Activated T-helper 1 cell treated with anti-CD3 and anti-CD28 coated beads, Interleukin-12 subunit alpha, Interleukin-12 subunit beta, Interleukin-2, Interleukin-4 antibody, amounts not matched to agents 30 ng/mL and 10 ng/mL and 1 ng/mL, durations not matched to agents 14 hours and 24 hours and 36 hours (primary cell): ENCODE data around the gene APC. TPM values are rescaled to one million over a fixed set of nuclear protein-coding genes. Genes with fewer than 3 reads are reported as not detected.
"Not testable (repeated sequence)": the region's sequence is repeated elsewhere in the genome, so short reads cannot be mapped to it uniquely, and the experiment has no call there.

Experiments
- DNase-seq: peaks from one replicate; pipeline ENCODE4 v3.0.0; 2021; ENCODE audit warnings: low spot score
- H3K27ac Mint-ChIP-seq: one replicate; pipeline ENCODE4 v1.8.0; 2021; ENCODE audit warnings: mild to moderate bottlenecking, mixed read lengths
- H3K27me3 Mint-ChIP-seq: one replicate; pipeline ENCODE4 v1.8.0; 2022; ENCODE audit warnings: mild to moderate bottlenecking, moderate library complexity, mixed read lengths; ENCODE audit not compliant: insufficient read depth
- H3K36me3 Mint-ChIP-seq: one replicate; pipeline ENCODE4 v1.8.0; 2021; ENCODE audit warnings: low read depth, mixed read lengths
- H3K4me1 Mint-ChIP-seq: one replicate; pipeline ENCODE4 v1.8.0; 2021; ENCODE audit warnings: low read depth, mixed read lengths
- H3K4me3 Mint-ChIP-seq: one replicate; pipeline ENCODE4 v1.8.0; 2021; ENCODE audit warnings: mild to moderate bottlenecking, moderate library complexity, mixed read lengths
- H3K9me3 Mint-ChIP-seq: one replicate; pipeline ENCODE4 v1.8.0; 2021; ENCODE audit warnings: mixed read lengths
- intact Hi-C: fragments of 100-400 bp; cut with micrococcal nuclease; formaldehyde crosslinking; loops from one replicate; pipeline ENCODE4 v1.15.1; 2024
- total RNA-seq: library from RNA; stranded (reverse); gene quantifications from 2 replicates; pipeline ENCODE4 v1.2.3, GENCODE V29; 2022

The APC gene
- total RNA-seq, 1 donor from 2014 or later: 20.3 TPM

DNA sequence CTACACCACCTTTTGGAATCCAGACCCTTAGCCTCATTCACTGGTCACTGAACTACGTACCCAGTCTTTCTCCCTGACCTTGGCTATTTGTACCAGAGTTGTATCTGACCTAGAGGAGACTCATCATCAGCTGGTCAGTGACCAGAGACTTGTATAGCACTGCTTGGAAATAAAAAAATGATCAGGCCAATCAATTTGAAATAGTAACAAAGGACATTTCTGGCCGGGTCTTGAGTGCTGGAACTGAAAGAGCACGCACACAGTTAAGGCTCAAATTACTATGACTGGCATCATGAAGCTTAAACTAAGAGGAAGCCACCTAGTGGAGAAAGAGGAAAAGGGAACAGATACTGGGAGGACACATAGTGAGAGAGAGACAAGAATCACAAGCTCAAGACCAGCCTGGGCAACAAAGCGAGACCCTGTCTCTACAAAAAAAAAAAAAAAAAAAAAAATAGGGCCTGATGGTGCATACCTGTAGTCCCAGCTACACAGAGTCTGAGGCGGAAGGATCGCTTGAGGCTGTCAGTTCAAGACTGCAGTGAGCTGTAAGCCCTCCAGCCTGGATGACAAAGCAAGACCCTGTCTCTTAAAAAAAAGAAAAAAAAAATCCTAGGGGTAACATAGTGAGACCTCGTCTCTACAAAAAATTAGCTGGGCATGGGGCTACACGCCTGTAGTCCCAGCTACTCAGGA lies 110.6 kb downstream of the APC start:
- Mint-ChIP-seq H3K27me3 (peaks cover 10% of the 10 kb centered on the region), H3K9me3 (no peaks in the 10 kb centered on the region), H3K4me3 (no peak overlapping the region), H3K27ac (no peak overlapping the region), H3K4me1 (peaks cover 5% of the 10 kb centered on the region), H3K36me3 (no peaks in the 10 kb centered on the region)
- DNase-seq: peak; percentile 4
- intact Hi-C loops: loop anchor here (2.0 to 5.0 kb wide), 2 partner anchors 156 to 297 kb away; no protein-coding TSS in a partner anchor

DNA sequence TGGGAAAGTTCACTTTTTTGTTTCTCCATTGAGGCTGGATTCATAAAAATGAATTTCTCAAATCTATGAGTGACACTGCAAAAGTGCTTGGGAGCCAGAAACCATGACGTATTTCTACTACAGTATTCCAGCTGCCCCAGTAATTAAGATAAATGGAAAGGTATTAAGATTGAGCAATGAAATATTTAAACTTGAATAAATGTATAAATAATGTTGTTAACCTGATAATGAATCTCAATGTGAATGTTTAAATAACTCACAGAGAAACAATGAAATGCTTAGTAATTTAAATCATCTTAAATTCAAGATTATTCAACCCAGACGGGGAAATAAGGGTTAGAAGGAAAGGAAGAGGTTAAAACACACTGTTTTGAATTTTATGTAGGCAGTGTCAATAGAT lies 112.2 kb downstream of the APC start:
- H3K27ac Mint-ChIP-seq: no peak overlapping the region
- no peak for DNase-seq
- H3K4me3 Mint-ChIP-seq: no peak overlapping the region
- peaks cover 5% of the 10 kb centered on the region for H3K4me1 Mint-ChIP-seq
- peaks cover 4% of the 10 kb centered on the region for H3K9me3 Mint-ChIP-seq
- H3K36me3 Mint-ChIP-seq: peaks cover 4% of the 10 kb centered on the region
- H3K27me3 Mint-ChIP-seq: peaks cover 25% of the 10 kb centered on the region
- intact Hi-C loops: loop anchor here (2.0 to 10.0 kb wide), 3 partner anchors 158 to 755 kb away; no protein-coding TSS in a partner anchor

DNA sequence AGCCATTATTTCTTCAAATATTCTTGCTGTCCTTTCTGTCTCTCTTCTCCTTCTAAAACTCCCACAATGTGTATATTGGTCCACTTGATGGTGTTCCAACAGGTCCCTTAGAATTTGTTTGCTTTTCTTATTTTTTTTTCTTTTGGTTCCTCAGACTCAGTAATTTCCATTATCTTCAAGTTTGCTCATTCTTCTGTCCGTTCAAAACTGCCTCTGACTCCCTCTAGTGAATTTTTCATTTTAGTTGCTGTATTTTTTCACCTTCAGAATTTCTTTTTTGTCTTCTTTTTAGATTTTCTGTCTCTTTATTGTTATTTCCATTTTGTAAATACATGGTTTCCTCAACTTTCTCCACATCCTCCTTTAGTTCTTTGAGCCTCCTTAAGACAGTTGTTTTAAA lies 117.0 kb downstream of the APC start:
- H3K27ac Mint-ChIP-seq: no peak overlapping the region
- H3K36me3 Mint-ChIP-seq: peaks cover 8% of the 10 kb centered on the region
- intact Hi-C loops: loop anchor here (10.0 kb wide), 1 partner anchor 750 kb away; no protein-coding TSS in a partner anchor
- peaks cover 9% of the 10 kb centered on the region for H3K9me3 Mint-ChIP-seq
- peaks cover 49% of the 10 kb centered on the region for H3K27me3 Mint-ChIP-seq
- no peaks in the 10 kb centered on the region for H3K4me1 Mint-ChIP-seq
- no peak for DNase-seq
- H3K4me3 Mint-ChIP-seq: no peak overlapping the region

DNA sequence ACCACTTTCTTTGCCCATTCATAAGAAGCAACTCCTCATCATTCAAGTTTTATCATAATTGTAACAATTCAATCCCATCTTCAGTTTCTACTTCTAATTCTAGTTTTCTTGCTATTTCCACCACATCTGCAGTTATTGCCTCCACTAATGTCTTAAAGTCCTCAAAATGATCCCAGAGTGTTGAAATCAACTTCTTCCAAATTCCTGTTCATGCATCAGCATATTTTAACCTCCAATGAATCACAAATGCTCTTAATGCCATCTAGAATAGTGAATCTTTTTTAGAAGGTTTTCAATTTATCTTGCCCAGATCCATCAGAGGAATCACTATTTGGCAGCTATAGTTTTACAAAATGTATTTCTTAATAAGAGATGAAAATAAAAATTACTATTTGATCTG lies 120.2 kb downstream of the APC start:
- peaks cover 9% of the 10 kb centered on the region for H3K9me3 Mint-ChIP-seq
- H3K36me3 Mint-ChIP-seq: peaks cover 18% of the 10 kb centered on the region
- H3K4me1 Mint-ChIP-seq: peaks cover 14% of the 10 kb centered on the region
- no peak overlapping the region for H3K4me3 Mint-ChIP-seq
- peaks cover 39% of the 10 kb centered on the region for H3K27me3 Mint-ChIP-seq
- DNase-seq: no peak
- no peak overlapping the region for H3K27ac Mint-ChIP-seq
- intact Hi-C loops: loop anchor here (10.0 kb wide), 1 partner anchor 747 kb away; no protein-coding TSS in a partner anchor

DNA sequence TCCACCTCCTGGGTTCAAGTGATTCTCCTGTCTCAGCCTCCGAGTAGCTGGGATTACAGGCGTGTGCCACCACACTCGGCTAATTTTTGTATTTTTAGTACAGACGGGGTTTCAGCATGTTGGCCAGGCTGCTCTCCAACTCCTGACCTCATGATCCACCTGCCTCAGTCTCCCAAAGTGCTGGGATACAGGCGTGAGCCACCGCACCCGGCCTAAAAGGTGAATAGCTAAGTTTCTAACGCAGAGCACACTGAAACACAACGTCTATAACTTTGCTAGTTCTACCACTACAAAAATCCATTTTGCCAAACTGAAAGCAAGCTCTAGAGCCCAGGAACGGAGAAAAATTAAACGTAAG lies 122.9 kb downstream of the APC start:
- H3K4me1 Mint-ChIP-seq: peaks cover 27% of the 10 kb centered on the region
- DNase-seq: not testable (repeated sequence)

DNA sequence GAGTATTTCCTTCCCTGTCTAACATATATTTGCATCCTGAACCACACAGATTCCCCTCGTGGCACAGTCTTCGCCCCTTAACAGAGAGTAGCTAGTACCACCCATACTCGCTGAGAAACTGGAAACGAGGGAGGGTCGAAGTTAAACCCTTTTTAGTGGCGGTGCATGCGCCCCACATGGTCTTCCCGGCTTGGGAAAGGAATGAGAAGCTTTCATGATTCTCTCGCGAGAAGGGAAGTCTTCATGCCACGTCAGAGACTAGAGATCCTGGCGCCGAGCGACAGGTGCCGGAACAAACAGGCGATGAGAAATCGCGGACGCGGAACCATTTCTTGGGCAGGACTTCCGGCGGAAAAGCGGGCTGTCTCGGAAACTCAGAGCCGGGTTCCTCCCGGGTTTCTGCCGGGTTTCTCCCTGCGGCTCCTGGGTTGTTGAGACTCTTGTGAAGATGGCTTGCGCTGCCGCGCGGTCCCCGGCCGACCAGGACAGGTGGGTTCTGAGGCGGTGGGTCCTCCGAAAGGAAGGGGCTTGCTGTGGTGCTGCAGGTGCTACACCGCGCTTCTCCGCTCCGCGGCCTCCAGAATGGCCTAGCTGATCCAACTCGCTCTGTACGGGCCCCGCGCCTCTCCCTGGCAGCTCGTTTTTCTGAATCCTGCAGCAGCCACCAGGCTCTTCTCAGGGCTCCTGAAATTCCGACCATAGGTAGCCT lies 123.4 kb downstream of the APC start, which contains the start of gene SRP19:
SRP19 (plus strand) TSS at position 359 of the 709 bp plus-strand sequence; CDS start at position 449, 90 bp downstream.
- no peaks in the 10 kb centered on the region for H3K9me3 Mint-ChIP-seq
- H3K36me3 Mint-ChIP-seq: peaks cover 24% of the 10 kb centered on the region
- H3K27me3 Mint-ChIP-seq: peaks cover 12% of the 10 kb centered on the region
- peaks cover 27% of the 10 kb centered on the region for H3K4me1 Mint-ChIP-seq
- peak within 1 kb of the TSS; percentile 96 for H3K27ac Mint-ChIP-seq
- peak; percentile 89 for DNase-seq
- intact Hi-C loops: loop anchor here (1.0 to 10.0 kb wide), 9 partner anchors 18 to 1766 kb away; partner anchors contain the start of genes DCP2, REEP5, WDR36 and YTHDC2
- peak within 1 kb of the TSS; percentile 97 for H3K4me3 Mint-ChIP-seq

More for the DNA sequence above, 122.9 kb downstream of the APC start:
- peak overlapping the region; percentile 96 for H3K27ac Mint-ChIP-seq
- not testable (repeated sequence) for H3K9me3 Mint-ChIP-seq
- intact Hi-C loops: loop anchor here (2.0 to 10.0 kb wide), 5 partner anchors 18 to 1766 kb away; partner anchors contain the start of genes WDR36 and YTHDC2
- peaks cover 24% of the 10 kb centered on the region for H3K36me3 Mint-ChIP-seq
- peak overlapping the region; percentile 97 for H3K4me3 Mint-ChIP-seq
- peaks cover 17% of the 10 kb centered on the region for H3K27me3 Mint-ChIP-seq

DNA sequence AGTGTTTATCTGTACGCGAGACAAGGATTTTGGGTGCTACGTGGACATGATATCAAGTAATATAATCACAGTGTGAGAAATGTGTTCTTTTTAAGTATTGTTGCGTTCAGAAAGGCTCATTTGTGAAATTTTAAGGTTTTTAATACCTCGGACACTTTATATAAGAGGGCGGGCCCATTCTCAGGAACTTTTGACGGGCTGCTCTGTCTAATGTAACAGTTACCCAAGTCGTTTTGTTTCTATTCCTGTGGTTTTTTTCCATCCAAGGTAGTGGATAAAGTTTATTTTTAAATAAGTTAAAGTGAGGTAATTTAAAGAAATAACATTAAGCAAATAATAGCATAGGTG lies 123.9 kb downstream of the APC start:
- H3K27me3 Mint-ChIP-seq: peaks cover 7% of the 10 kb centered on the region
- peaks cover 25% of the 10 kb centered on the region for H3K36me3 Mint-ChIP-seq
- H3K4me3 Mint-ChIP-seq: peak overlapping the region; percentile 97

DNA sequence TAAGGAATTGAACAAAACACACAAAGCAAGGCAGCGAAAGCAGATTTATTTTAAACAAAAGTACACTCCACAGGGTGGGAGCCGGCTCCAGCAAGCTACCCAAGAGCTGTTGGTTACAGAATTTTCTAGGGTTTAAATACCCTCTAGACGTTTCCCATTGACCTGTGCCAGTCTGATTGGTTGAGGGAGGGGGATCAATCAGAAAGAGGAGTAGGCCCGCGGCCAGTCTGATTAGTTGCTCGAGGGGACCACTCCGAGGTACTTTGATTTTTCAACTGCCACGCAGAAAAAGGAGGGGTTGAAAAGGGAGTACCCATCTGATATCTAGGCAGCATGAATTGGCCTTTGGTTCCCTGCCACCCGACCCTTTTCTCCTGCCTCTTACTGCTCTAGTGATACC lies 124.4 kb downstream of the APC start:
- H3K4me1 Mint-ChIP-seq: peaks cover 35% of the 10 kb centered on the region
- no peak for DNase-seq
- H3K4me3 Mint-ChIP-seq: peak overlapping the region; percentile 97
- H3K27me3 Mint-ChIP-seq: peaks cover 5% of the 10 kb centered on the region
- H3K9me3 Mint-ChIP-seq: no peaks in the 10 kb centered on the region
- peak overlapping the region; percentile 96 for H3K27ac Mint-ChIP-seq
- intact Hi-C loops: loop anchor here (5.0 to 10.0 kb wide), 4 partner anchors 433 to 1767 kb away; partner anchors contain the start of genes WDR36 and YTHDC2
- peaks cover 30% of the 10 kb centered on the region for H3K36me3 Mint-ChIP-seq

More for the DNA sequence above, 123.9 kb downstream of the APC start:
- intact Hi-C loops: loop anchor here (1.0 to 10.0 kb wide), 9 partner anchors 17 to 1767 kb away; partner anchors contain the start of genes DCP2, REEP5, WDR36 and YTHDC2
- H3K9me3 Mint-ChIP-seq: no peaks in the 10 kb centered on the region
- H3K4me1 Mint-ChIP-seq: peaks cover 30% of the 10 kb centered on the region
- DNase-seq: no peak
- H3K27ac Mint-ChIP-seq: peak overlapping the region; percentile 96

DNA sequence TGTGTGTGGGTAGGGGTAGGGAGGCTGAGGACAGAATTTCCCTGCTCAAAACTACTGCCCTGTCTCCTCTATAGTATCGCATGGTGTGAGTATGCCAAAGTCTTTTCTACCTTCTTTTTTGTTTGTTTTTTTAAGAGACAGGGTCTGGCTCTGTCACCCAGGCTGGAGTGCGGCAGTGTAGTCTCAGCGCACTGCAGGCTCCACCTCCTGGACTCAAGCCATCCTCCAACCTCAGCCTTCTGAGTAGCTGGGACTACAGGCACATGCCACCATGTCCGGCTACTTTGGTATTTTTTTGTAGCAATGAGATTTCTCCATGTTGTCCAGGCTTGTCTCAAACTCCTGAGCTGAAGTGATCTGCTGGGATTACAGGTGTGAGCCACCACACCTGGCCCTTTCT lies 125.9 kb downstream of the APC start:
- intact Hi-C loops: loop anchor here (5.0 to 10.0 kb wide), 4 partner anchors 431 to 1769 kb away; partner anchors contain the start of genes WDR36 and YTHDC2
- no peak for DNase-seq
- no peak overlapping the region for H3K27ac Mint-ChIP-seq
- H3K27me3 Mint-ChIP-seq: no peaks in the 10 kb centered on the region
- H3K4me3 Mint-ChIP-seq: peak overlapping the region; percentile 97
- H3K36me3 Mint-ChIP-seq: peaks cover 38% of the 10 kb centered on the region
- no peaks in the 10 kb centered on the region for H3K9me3 Mint-ChIP-seq
- H3K4me1 Mint-ChIP-seq: peaks cover 42% of the 10 kb centered on the region

DNA sequence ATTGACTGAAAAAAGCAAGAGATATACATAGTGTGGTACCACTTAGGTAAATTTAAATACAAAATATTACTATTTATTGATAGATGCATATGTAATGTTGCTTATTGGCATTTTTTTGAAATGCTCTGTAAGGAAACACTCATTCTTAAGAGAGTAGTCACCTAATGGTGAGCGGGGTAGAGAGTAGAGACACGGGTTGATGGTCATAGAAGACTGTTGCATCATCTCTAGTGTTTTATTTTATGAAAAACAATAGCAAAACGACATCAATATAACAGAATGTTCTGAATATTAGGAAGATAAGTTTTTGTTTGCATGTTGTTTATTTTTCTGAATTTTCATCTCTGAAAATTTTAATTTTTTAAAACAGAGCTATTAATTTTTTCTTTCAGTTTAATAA lies 127.4 kb downstream of the APC start:
- peaks cover 58% of the 10 kb centered on the region for H3K4me1 Mint-ChIP-seq
- DNase-seq: no peak
- intact Hi-C loops: loop anchor here (10.0 kb wide), 2 partner anchors 430 to 1770 kb away; partner anchors contain the start of gene WDR36
- H3K27me3 Mint-ChIP-seq: no peaks in the 10 kb centered on the region
- no peak overlapping the region for H3K4me3 Mint-ChIP-seq
- no peak overlapping the region for H3K27ac Mint-ChIP-seq
- peaks cover 49% of the 10 kb centered on the region for H3K36me3 Mint-ChIP-seq
- no peaks in the 10 kb centered on the region for H3K9me3 Mint-ChIP-seq

DNA sequence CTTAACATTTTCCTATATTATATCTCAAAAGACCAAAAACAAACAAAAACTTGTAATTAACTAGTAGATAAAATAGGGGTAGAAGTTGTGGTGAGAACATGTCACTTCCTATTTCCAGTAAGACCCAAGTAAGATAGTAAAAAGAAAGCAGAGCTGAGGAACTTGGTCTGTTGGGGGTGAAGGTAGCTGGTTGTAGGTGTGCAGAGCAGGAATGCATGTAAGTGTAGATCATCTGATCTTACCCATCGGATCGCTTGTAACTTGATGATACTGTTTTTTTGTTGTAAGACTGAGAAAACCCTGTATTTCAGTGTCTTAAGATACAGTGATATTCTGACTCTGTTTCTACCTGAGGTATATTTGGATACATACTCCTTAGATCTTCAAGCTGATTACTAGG lies 129.1 kb downstream of the APC start:
- Mint-ChIP-seq H3K27me3 (no peaks in the 10 kb centered on the region), H3K4me3 (peak overlapping the region; percentile 24), H3K27ac (peak overlapping the region; percentile 2), H3K4me1 (peaks cover 57% of the 10 kb centered on the region), H3K36me3 (peaks cover 51% of the 10 kb centered on the region), H3K9me3 (no peaks in the 10 kb centered on the region)
- intact Hi-C loops: loop anchor here (10.0 kb wide), 2 partner anchors 428 to 1772 kb away; partner anchors contain the start of gene WDR36
- no peak for DNase-seq

DNA sequence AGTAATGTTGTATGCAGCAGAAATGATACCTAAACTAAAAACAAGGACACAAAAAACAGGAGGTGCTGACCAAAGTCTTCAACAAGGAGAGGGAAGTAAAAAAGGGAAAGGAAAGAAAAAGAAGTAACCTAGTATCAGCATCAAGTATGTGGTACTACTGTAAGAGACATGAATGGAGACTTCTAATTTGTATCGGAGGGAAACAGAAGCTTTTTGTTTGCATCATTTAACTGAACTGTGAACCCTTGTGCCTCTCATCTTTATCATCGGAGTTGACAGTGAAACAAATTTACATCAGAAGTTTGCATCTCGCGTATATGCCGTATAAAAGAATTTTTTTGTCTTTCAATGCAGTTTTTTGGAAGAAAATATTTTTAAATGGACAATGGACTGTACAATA lies 129.7 kb downstream of the APC start:
- Mint-ChIP-seq H3K27ac (peak overlapping the region; percentile 65), H3K4me1 (peaks cover 55% of the 10 kb centered on the region), H3K36me3 (peaks cover 53% of the 10 kb centered on the region), H3K4me3 (no peak overlapping the region), H3K27me3 (no peaks in the 10 kb centered on the region), H3K9me3 (no peaks in the 10 kb centered on the region)
- DNase-seq: no peak
- intact Hi-C loops: loop anchor here (10.0 kb wide), 2 partner anchors 427 to 1773 kb away; partner anchors contain the start of gene WDR36
